G401 (cell line): ENCODE results near the gene SRY. TPM values are rescaled to one million over a fixed set of nuclear protein-coding genes. Genes with fewer than 3 reads are reported as not detected.
A peak's percentile ranks its signal among the peaks of the same experiment; 100 is the strongest.
"Not testable (repeated sequence)": the region's sequence is repeated elsewhere in the genome, so short reads cannot be mapped to it uniquely, and the experiment has no call there.

Experiments
- DNase-seq: peaks from one replicate; pipeline ENCODE4 v3.0.0-alpha.2; 2015; ENCODE audit warnings: low spot score
- in situ Hi-C: cut with HindIII; loops from 2 replicates; pipeline ENCODE4 v1.10.0; 2016; ENCODE audit warnings: low sequenced_read_pairs, mixed read lengths
- total RNA-seq: library from RNA; depleted of rRNA; stranded (reverse); fragments of >200 nt; shearing (Covaris generic); gene quantifications from 2 replicates; pipeline ENCODE4 v1.2.3, GENCODE V29; 2014; rRNA removed

Gene SRY
- total RNA-seq: not detected in 2 replicates

GRCh38 chrY:2787600-2787999, at the start of gene SRY:
TSS of gene SRY (minus strand) at chrY:2787682. CDS start at chrY:2787603, 79 bp downstream.
- no peak for DNase-seq
- in situ Hi-C loops: no loop called here

GRCh38 chrY:2837078-2837477, 49.6 kb upstream of the SRY start:
- DNase-seq: no peak
- in situ Hi-C loops: no loop called here

- DNase-seq: no peak
- in situ Hi-C loops: no loop called here
These were observed 47.7 kb upstream of the SRY start for GRCh38 chrY:2835230-2835629.

GRCh38 chrY:2828497-2828896, 41.0 kb upstream of the SRY start:
- in situ Hi-C loops: no loop called here
- DNase-seq: no peak

- in situ Hi-C loops: no loop called here
These were observed 37.0 kb upstream of the SRY start for GRCh38 chrY:2824471-2824870.

GRCh38 chrY:2817146-2817896, 29.8 kb upstream of the SRY start:
- in situ Hi-C loops, DNase-seq: not testable (repeated sequence)

More at GRCh38 chrY:2824471-2824870, 37.0 kb upstream of the SRY start:
- DNase-seq: no peak

- in situ Hi-C loops: no loop called here
- DNase-seq: peak; percentile 1
These were observed 12.8 kb upstream of the SRY start for GRCh38 chrY:2800246-2800645.

- DNase-seq: no peak
- in situ Hi-C loops: no loop called here
These were observed 10.5 kb upstream of the SRY start for GRCh38 chrY:2797991-2798390.

- in situ Hi-C loops: no loop called here
- no peak for DNase-seq
These were observed 9.6 kb upstream of the SRY start for GRCh38 chrY:2796977-2797523.

GRCh38 chrY:2789756-2790155, 2.3 kb upstream of the SRY start:
- in situ Hi-C loops: no loop called here
- DNase-seq: no peak

GRCh38 chrY:2786876-2787512, 488 bp downstream of the SRY start:
- in situ Hi-C loops: no loop called here
- no peak for DNase-seq

Other genes with a start within 250 kb of the SRY start
- 472 and 529 TPM in 2 replicates for gene RPS4Y1, start 53.9 kb upstream of the SRY start, total RNA-seq
- gene ZFY, start 147.7 kb upstream of the SRY start, total RNA-seq: 5.2 and 16.8 TPM in 2 replicates